Endothelial cell of umbilical vein (primary cell): ENCODE data around the gene SRGAP1.

ENCODE experiments used
- EZH2 ChIP-seq: IDR thresholded peaks from 2 replicates; pipeline ENCODE4 v1.6.1; 2012; ENCODE audit warnings: borderline replicate concordance, low read depth, mild to moderate bottlenecking, moderate library complexity, low read length, inconsistent platforms; ENCODE audit not compliant: severe bottlenecking
- POLR2A ChIP-seq: IDR thresholded peaks from 2 replicates; pipeline ENCODE4 v1.6.1; 2012; ENCODE audit warnings: low read depth, mild to moderate bottlenecking, control low read depth, low read length
- POLR2AphosphoS5 ChIP-seq: IDR thresholded peaks from 2 replicates; pipeline ENCODE4 v1.6.1; 2012; ENCODE audit warnings: low read depth, mild to moderate bottlenecking, control low read depth, low read length, moderate library complexity; ENCODE audit not compliant: insufficient read depth
- TF ChIP-seq, protein P1 (sequence below), 2 donors: IDR thresholded peaks; 1 replicate in 1 of 2; 2 replicates in 1 of 2; pipeline ENCODE4 v1.5.1; 2011; ENCODE audit warnings: low read length in 2 of 2, mild to moderate bottlenecking in 2 of 2, moderate library complexity in 2 of 2, control low read depth in 1 of 2, inconsistent platforms in 1 of 2, low read depth in 1 of 2; ENCODE audit not compliant: insufficient read depth in 1 of 2; ENCODE audit errors: extremely low read depth in 1 of 2
- TF ChIP-seq, protein P2 (sequence below): IDR thresholded peaks from 2 replicates; pipeline ENCODE4 v1.6.1; 2011; ENCODE audit not compliant: insufficient read depth, insufficient read length

DNA sequence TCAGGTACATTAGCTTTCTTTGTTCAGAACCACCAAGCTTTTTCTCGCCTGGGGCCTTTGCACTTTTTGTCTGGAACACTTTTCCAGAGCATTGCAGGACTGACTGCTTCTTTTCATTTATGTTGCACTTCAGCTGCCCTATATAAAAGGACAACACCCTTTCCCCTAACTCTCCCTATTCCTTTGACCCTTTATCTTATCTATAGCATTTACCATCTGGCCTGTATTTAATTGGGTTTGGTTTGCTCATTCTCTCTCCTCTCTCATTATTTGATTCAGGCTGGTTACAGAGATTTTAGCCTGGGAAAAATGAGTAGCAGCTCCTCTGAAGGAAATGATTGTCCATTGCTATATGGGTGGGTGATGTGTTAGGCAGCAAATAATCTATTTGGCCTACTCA is 212.2 kb downstream of the SRGAP1 start:
- TF ChIP-seq POLR2A (no peak), EZH2 (no peak), POLR2AphosphoS5 (no peak)
- TF ChIP-seq, protein P1, sequence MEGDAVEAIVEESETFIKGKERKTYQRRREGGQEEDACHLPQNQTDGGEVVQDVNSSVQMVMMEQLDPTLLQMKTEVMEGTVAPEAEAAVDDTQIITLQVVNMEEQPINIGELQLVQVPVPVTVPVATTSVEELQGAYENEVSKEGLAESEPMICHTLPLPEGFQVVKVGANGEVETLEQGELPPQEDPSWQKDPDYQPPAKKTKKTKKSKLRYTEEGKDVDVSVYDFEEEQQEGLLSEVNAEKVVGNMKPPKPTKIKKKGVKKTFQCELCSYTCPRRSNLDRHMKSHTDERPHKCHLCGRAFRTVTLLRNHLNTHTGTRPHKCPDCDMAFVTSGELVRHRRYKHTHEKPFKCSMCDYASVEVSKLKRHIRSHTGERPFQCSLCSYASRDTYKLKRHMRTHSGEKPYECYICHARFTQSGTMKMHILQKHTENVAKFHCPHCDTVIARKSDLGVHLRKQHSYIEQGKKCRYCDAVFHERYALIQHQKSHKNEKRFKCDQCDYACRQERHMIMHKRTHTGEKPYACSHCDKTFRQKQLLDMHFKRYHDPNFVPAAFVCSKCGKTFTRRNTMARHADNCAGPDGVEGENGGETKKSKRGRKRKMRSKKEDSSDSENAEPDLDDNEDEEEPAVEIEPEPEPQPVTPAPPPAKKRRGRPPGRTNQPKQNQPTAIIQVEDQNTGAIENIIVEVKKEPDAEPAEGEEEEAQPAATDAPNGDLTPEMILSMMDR (IDR thresholded peaks at IDR 0.05; ENCODE audit: extremely low read depth in 1 of 2, insufficient read depth in 1 of 2, low read depth in 1 of 2, low read length in 2 of 2), result no peak
- TF ChIP-seq, protein P2, sequence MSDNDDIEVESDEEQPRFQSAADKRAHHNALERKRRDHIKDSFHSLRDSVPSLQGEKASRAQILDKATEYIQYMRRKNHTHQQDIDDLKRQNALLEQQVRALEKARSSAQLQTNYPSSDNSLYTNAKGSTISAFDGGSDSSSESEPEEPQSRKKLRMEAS, result no peak
